ENCODE data around the gene LEP.

Gene LEP

GRCh38 chr7:128240696-128241386 lies at the start of gene LEP:
Gene LEP (plus strand): TSS chr7:128241278. CDS start chr7:128252019, 10,741 bp downstream.
- Mint-ChIP-seq H3K27me3 (ENCODE audit: low read depth, poor library complexity) (peaks cover 11% of the 10 kb centered on the region), H3K4me1 (no peaks in the 10 kb centered on the region), H3K36me3 (ENCODE audit: low read depth) (peaks cover 8% of the 10 kb centered on the region), H3K4me3 (no peak within 1 kb of the TSS), H3K27ac (no peak within 1 kb of the TSS), H3K9me3 (peaks cover 26% of the 10 kb centered on the region)
- no peak for DNase-seq
- TF ChIP-seq CTCF (IDR thresholded peaks at IDR 0.05): no peak

GRCh38 chr7:128192497-128193142 lies 48.5 kb upstream of the LEP start:
- Mint-ChIP-seq H3K27me3 (ENCODE audit: low read depth, poor library complexity) (peaks cover 43% of the 10 kb centered on the region), H3K4me3 (no peak overlapping the region), H3K9me3 (peaks cover 45% of the 10 kb centered on the region), H3K4me1 (no peaks in the 10 kb centered on the region), H3K36me3 (ENCODE audit: low read depth) (peaks cover 10% of the 10 kb centered on the region), H3K27ac (no peak overlapping the region)
- DNase-seq: no peak
- no peak for TF ChIP-seq CTCF (IDR thresholded peaks at IDR 0.05)

- no peak overlapping the region for H3K4me3 Mint-ChIP-seq
- no peaks in the 10 kb centered on the region for H3K4me1 Mint-ChIP-seq
- no peak for TF ChIP-seq CTCF (IDR thresholded peaks at IDR 0.05)
- H3K9me3 Mint-ChIP-seq: peaks cover 45% of the 10 kb centered on the region
- peaks cover 10% of the 10 kb centered on the region for H3K36me3 Mint-ChIP-seq (ENCODE audit: low read depth)
- H3K27me3 Mint-ChIP-seq (ENCODE audit: low read depth, poor library complexity): peaks cover 42% of the 10 kb centered on the region
- no peak for DNase-seq
- H3K27ac Mint-ChIP-seq: no peak overlapping the region
These were observed 46.4 kb upstream of the LEP start for GRCh38 chr7:128194533-128195282.

GRCh38 chr7:128197589-128197988 lies 43.5 kb upstream of the LEP start:
- no peak for TF ChIP-seq CTCF (IDR thresholded peaks at IDR 0.05)
- Mint-ChIP-seq H3K27ac (no peak overlapping the region), H3K9me3 (peaks cover 41% of the 10 kb centered on the region), H3K36me3 (ENCODE audit: low read depth) (peaks cover 10% of the 10 kb centered on the region), H3K27me3 (ENCODE audit: low read depth, poor library complexity) (peaks cover 55% of the 10 kb centered on the region), H3K4me1 (peaks cover 23% of the 10 kb centered on the region), H3K4me3 (no peak overlapping the region)
- no peak for DNase-seq

- no peak overlapping the region for H3K27ac Mint-ChIP-seq
- H3K9me3 Mint-ChIP-seq: peaks cover 38% of the 10 kb centered on the region
- DNase-seq: no peak
- H3K36me3 Mint-ChIP-seq (ENCODE audit: low read depth): peaks cover 10% of the 10 kb centered on the region
- peaks cover 27% of the 10 kb centered on the region for H3K4me1 Mint-ChIP-seq
- TF ChIP-seq CTCF (IDR thresholded peaks at IDR 0.05): no peak
- H3K27me3 Mint-ChIP-seq (ENCODE audit: low read depth, poor library complexity): peaks cover 56% of the 10 kb centered on the region
- H3K4me3 Mint-ChIP-seq: no peak overlapping the region
These were observed 43.0 kb upstream of the LEP start for GRCh38 chr7:128197989-128198580.

All from nephron progenitor cell (in vitro differentiated cells).